ENCODE data around the gene TGFA.
"Not testable (repeated sequence)": the region's sequence is repeated elsewhere in the genome, so short reads cannot be mapped to it uniquely, and the experiment has no call there.

Gene TGFA

DNA sequence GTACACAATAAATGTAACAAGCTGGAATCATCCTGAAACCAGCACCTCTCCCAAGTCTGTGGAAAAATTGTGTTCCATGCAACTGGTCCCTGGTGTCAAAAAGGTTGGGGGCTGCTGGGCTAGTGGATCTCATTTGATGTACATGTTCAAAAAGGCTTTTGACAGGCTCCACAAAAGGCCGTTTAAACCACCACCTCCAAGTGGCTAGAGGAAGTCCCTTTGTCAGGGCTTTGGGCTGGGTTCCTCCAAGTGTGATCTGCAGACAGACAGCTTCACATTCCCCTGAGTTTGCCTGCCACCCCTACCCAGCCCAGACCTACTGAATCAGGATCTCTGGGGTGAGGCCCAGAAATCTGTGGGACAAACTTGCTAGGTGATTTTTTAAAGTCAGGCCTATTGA, 84.7 kb downstream of the TGFA start:
- H2BK12ac ChIP-seq (ENCODE audit: low read length) = no peak overlapping the region
- H3K79me1 ChIP-seq (ENCODE audit: low read length) = no peaks in the 10 kb centered on the region
- no peak overlapping the region for H2BK5ac ChIP-seq (ENCODE audit: low read depth, low read length, poor library complexity)
- no peak overlapping the region for H3K18ac ChIP-seq (ENCODE audit: low read length)
- no peak overlapping the region for H2BK120ac ChIP-seq (ENCODE audit: insufficient read depth, low read length, poor library complexity)
- no peak overlapping the region for H4K12ac ChIP-seq (ENCODE audit: low read depth, low read length)
- no peak overlapping the region for H4K8ac ChIP-seq (ENCODE audit: low read depth, low read length)
- no CpG with 5 or more reads among the region's 1 CpG for WGBS (ENCODE audit: extremely low coverage, insufficient coverage, insufficient read length)
- no peaks in the 10 kb centered on the region for H3K36me3 ChIP-seq (ENCODE audit: control insufficient read depth in 1 of 2, insufficient read depth in 2 of 2, low read length in 2 of 2)
- no peak overlapping the region for H3K9ac ChIP-seq (ENCODE audit: low read length)
- H3K23ac ChIP-seq (ENCODE audit: low read length) = no peak overlapping the region
- no peak overlapping the region for H3K27ac ChIP-seq (ENCODE audit: low read depth, low read length)
- no peak overlapping the region for H2AFZ ChIP-seq (ENCODE audit: insufficient read depth, low read length, poor library complexity)
- H2AK5ac ChIP-seq (ENCODE audit: low read length) = no peak overlapping the region
- H3K4me1 ChIP-seq (ENCODE audit: control insufficient read depth in 1 of 2, insufficient read depth in 2 of 2, low read length in 2 of 2) = no peaks in the 10 kb centered on the region
- H3K4me2 ChIP-seq (ENCODE audit: low read length) = no peak overlapping the region
- no peak overlapping the region for H3K4me3 ChIP-seq (ENCODE audit: low read depth, low read length)
- no peaks in the 10 kb centered on the region for H3K27me3 ChIP-seq (ENCODE audit: insufficient read depth, low read length)
- no peaks in the 10 kb centered on the region for H3K79me2 ChIP-seq (ENCODE audit: control insufficient read depth, insufficient read depth, low read length, poor library complexity)
- H3K14ac ChIP-seq (ENCODE audit: low read length) = no peak overlapping the region
- H3K9me3 ChIP-seq (ENCODE audit: insufficient read depth, low read depth, low read length) = no peaks in the 10 kb centered on the region
- H3K4ac ChIP-seq (ENCODE audit: low read depth, low read length) = no peak overlapping the region
- no peak overlapping the region for H4K91ac ChIP-seq (ENCODE audit: low read depth, low read length)
- no peak for DNase-seq

DNA sequence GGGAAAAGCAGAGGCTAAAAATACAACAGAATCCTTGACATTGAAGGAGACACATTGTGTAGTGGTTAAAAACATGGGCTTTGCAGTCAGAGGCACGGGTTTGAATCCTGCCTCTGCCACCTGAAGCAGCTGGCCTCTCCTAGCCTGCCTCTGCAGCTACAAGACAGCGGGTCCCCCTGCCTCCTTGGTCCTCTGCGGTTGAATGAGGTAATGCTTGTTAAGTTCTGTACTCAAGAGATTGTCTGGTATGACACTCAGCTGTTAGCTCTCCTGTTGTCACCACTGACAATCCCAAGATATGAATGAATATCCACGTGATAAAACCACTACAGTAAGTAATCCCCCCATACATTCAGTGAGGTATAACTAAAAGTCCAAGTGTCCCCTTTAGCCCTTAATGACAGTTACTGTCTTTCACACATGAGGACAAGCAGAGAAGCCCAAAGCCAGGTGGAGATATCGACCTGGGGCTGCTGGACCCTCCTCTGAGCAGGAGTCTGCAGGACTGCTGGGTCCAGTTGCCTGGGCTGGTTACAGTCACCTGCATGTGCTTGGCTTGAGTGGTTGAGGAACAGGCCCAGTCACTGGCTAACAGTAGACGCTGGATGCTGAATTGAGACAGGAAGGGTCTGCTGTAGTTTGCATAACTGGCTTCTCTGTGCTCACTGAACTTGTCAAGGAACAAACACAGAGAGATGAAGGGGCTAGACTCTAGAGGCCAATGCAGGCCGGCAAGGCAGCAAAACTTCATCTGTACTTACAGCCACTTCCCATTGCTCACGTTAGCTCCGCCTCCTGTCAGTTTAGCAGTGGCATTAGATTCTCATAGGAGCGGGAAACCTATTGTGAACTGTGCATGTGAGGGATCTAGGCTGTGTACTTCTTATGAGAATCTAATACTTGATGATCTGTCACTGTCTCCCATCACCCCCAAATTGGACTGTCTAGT, 85.5 kb downstream of the TGFA start:
- Histone ChIP-seq H4K12ac (ENCODE audit: low read depth, low read length) (no peak overlapping the region), H3K14ac (ENCODE audit: low read length) (no peak overlapping the region), H3K9me3 (ENCODE audit: insufficient read depth, low read depth, low read length) (no peaks in the 10 kb centered on the region), H3K79me1 (ENCODE audit: low read length) (no peaks in the 10 kb centered on the region), H2BK120ac (ENCODE audit: insufficient read depth, low read length, poor library complexity) (no peak overlapping the region), H4K8ac (ENCODE audit: low read depth, low read length) (no peak overlapping the region), H3K9ac (ENCODE audit: low read length) (peak overlapping the region; percentile 46), H3K23ac (ENCODE audit: low read length) (no peak overlapping the region), H3K27me3 (ENCODE audit: insufficient read depth, low read length) (no peaks in the 10 kb centered on the region), H2BK12ac (ENCODE audit: low read length) (no peak overlapping the region), H3K27ac (ENCODE audit: low read depth, low read length) (no peak overlapping the region), H2AFZ (ENCODE audit: insufficient read depth, low read length, poor library complexity) (no peak overlapping the region), H4K91ac (ENCODE audit: low read depth, low read length) (no peak overlapping the region), H3K18ac (ENCODE audit: low read length) (no peak overlapping the region), H2BK5ac (ENCODE audit: low read depth, low read length, poor library complexity) (no peak overlapping the region), H3K4me2 (ENCODE audit: low read length) (no peak overlapping the region), H3K4me1 (ENCODE audit: control insufficient read depth in 1 of 2, insufficient read depth in 2 of 2, low read length in 2 of 2) (no peaks in the 10 kb centered on the region), H2AK5ac (ENCODE audit: low read length) (no peak overlapping the region), H3K36me3 (ENCODE audit: control insufficient read depth in 1 of 2, insufficient read depth in 2 of 2, low read length in 2 of 2) (no peaks in the 10 kb centered on the region), H3K79me2 (ENCODE audit: control insufficient read depth, insufficient read depth, low read length, poor library complexity) (no peaks in the 10 kb centered on the region), H3K4ac (ENCODE audit: low read depth, low read length) (no peak overlapping the region), H3K4me3 (ENCODE audit: low read depth, low read length) (no peak overlapping the region)
- no CpG with 5 or more reads among the region's 10 CpGs for WGBS (ENCODE audit: extremely low coverage, insufficient coverage, insufficient read length)
- no peak for DNase-seq

DNA sequence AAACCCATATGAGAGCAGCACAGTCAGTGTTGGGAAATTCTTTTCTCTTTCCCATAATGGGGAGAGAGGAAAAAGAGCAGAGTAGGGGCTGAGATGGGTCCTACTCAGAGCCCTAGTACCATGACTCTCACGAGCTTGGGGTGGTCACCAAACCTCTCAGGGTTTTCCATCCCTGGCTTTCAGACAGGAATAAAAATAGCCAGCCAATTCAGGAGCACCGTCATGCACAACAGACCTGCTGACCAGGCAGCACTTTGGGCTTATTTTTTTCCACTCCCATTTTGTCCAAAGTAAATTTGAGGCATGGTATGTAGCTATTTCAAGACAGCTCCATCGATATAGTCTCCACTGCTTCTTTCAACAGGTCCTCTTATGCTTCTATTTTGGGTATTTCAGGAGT, 86.4 kb downstream of the TGFA start:
- Histone ChIP-seq H2BK5ac (ENCODE audit: low read depth, low read length, poor library complexity) (no peak overlapping the region), H3K4me3 (ENCODE audit: low read depth, low read length) (no peak overlapping the region), H3K36me3 (ENCODE audit: control insufficient read depth in 1 of 2, insufficient read depth in 2 of 2, low read length in 2 of 2) (no peaks in the 10 kb centered on the region), H4K91ac (ENCODE audit: low read depth, low read length) (no peak overlapping the region), H3K27ac (ENCODE audit: low read depth, low read length) (no peak overlapping the region), H3K27me3 (ENCODE audit: insufficient read depth, low read length) (no peaks in the 10 kb centered on the region), H3K9me3 (ENCODE audit: insufficient read depth, low read depth, low read length) (no peaks in the 10 kb centered on the region), H3K79me1 (ENCODE audit: low read length) (no peaks in the 10 kb centered on the region), H3K4ac (ENCODE audit: low read depth, low read length) (no peak overlapping the region), H4K12ac (ENCODE audit: low read depth, low read length) (no peak overlapping the region), H3K79me2 (ENCODE audit: control insufficient read depth, insufficient read depth, low read length, poor library complexity) (no peaks in the 10 kb centered on the region), H3K4me1 (ENCODE audit: control insufficient read depth in 1 of 2, insufficient read depth in 2 of 2, low read length in 2 of 2) (no peaks in the 10 kb centered on the region), H2AFZ (ENCODE audit: insufficient read depth, low read length, poor library complexity) (no peak overlapping the region), H4K8ac (ENCODE audit: low read depth, low read length) (no peak overlapping the region), H2AK5ac (ENCODE audit: low read length) (no peak overlapping the region), H3K14ac (ENCODE audit: low read length) (no peak overlapping the region), H3K4me2 (ENCODE audit: low read length) (no peak overlapping the region), H2BK120ac (ENCODE audit: insufficient read depth, low read length, poor library complexity) (no peak overlapping the region), H3K23ac (ENCODE audit: low read length) (no peak overlapping the region), H2BK12ac (ENCODE audit: low read length) (no peak overlapping the region), H3K18ac (ENCODE audit: low read length) (no peak overlapping the region), H3K9ac (ENCODE audit: low read length) (no peak overlapping the region)
- no peak for DNase-seq
- no CpG with 5 or more reads among the region's 3 CpGs for WGBS (ENCODE audit: extremely low coverage, insufficient coverage, insufficient read length)

DNA sequence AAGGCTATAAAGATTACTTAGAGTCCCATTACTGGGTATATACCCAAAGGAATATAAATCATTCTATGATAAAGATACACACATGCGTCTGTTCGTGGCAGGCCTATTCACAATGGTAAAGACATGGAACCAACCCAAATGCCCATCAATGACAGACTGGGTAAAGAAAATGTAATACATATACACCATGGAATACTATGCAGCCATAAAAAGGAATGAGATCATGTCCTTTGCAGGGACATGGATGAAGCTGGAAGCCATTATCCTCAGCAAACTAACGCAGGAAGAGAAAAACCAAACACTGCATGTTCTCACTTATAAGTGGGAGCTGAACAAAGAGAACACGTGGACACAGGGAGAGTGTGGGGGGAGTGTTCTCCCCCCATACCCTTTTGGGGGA, 87.0 kb downstream of the TGFA start:
- not testable (repeated sequence) for H3K18ac ChIP-seq (ENCODE audit: low read length); H3K9ac ChIP-seq (ENCODE audit: low read length); H3K4me2 ChIP-seq (ENCODE audit: low read length); H2AK5ac ChIP-seq (ENCODE audit: low read length); H4K8ac ChIP-seq (ENCODE audit: low read depth, low read length); H3K4me3 ChIP-seq (ENCODE audit: low read depth, low read length); H3K36me3 ChIP-seq (ENCODE audit: control insufficient read depth in 1 of 2, insufficient read depth in 2 of 2, low read length in 2 of 2); H3K23ac ChIP-seq (ENCODE audit: low read length); H2BK5ac ChIP-seq (ENCODE audit: low read depth, low read length, poor library complexity); H4K91ac ChIP-seq (ENCODE audit: low read depth, low read length); H3K4ac ChIP-seq (ENCODE audit: low read depth, low read length); H3K79me2 ChIP-seq (ENCODE audit: control insufficient read depth, insufficient read depth, low read length, poor library complexity); H2AFZ ChIP-seq (ENCODE audit: insufficient read depth, low read length, poor library complexity); H3K14ac ChIP-seq (ENCODE audit: low read length); H3K4me1 ChIP-seq (ENCODE audit: control insufficient read depth in 1 of 2, insufficient read depth in 2 of 2, low read length in 2 of 2); H3K27me3 ChIP-seq (ENCODE audit: insufficient read depth, low read length); H3K9me3 ChIP-seq (ENCODE audit: insufficient read depth, low read depth, low read length); H2BK12ac ChIP-seq (ENCODE audit: low read length); H2BK120ac ChIP-seq (ENCODE audit: insufficient read depth, low read length, poor library complexity); H3K79me1 ChIP-seq (ENCODE audit: low read length); DNase-seq; H4K12ac ChIP-seq (ENCODE audit: low read depth, low read length); H3K27ac ChIP-seq (ENCODE audit: low read depth, low read length)
- no CpG with 5 or more reads among the region's 4 CpGs for WGBS (ENCODE audit: extremely low coverage, insufficient coverage, insufficient read length)

All from trophoblast cell (in vitro differentiated cells and primary cell).